ENCODE measurements around the gene CLEC2B. TPM values are rescaled to one million over a fixed set of nuclear protein-coding genes. Genes with fewer than 3 reads are reported as not detected.

The CLEC2B gene
- total and polyA plus RNA-seq, 8 donors, result 16.3 to 34.7 (median 23.8) TPM

DNA sequence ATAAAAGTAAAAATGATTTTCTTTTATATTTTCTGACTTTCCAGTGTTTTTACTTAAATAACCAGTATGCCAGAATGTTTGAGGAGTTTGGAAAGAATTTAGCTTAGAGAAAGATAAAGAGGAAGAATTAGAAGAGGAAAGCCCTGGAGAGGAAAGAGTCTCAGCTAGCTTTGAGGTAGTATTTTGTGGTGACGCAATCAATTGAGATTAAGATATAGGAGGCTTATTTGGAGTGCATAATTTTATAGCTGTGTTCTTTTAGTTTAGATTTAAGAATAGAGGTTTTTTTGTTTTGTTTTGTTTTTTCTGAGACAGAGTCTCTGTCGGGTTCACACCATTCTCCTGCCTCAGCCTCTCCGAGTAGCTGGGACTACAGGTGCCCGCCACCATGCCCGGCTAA is 18.1 kb downstream of the CLEC2B start:
- no peak overlapping the region for H3K4me3 ChIP-seq
- TF ChIP-seq, protein P1, sequence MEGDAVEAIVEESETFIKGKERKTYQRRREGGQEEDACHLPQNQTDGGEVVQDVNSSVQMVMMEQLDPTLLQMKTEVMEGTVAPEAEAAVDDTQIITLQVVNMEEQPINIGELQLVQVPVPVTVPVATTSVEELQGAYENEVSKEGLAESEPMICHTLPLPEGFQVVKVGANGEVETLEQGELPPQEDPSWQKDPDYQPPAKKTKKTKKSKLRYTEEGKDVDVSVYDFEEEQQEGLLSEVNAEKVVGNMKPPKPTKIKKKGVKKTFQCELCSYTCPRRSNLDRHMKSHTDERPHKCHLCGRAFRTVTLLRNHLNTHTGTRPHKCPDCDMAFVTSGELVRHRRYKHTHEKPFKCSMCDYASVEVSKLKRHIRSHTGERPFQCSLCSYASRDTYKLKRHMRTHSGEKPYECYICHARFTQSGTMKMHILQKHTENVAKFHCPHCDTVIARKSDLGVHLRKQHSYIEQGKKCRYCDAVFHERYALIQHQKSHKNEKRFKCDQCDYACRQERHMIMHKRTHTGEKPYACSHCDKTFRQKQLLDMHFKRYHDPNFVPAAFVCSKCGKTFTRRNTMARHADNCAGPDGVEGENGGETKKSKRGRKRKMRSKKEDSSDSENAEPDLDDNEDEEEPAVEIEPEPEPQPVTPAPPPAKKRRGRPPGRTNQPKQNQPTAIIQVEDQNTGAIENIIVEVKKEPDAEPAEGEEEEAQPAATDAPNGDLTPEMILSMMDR (IDR thresholded peaks at IDR 0.05), result no peak
- peaks cover 0 to 34% of the 10 kb centered on the region in 2 donors for H3K36me3 ChIP-seq
- no peaks in the 10 kb centered on the region for H3K4me1 ChIP-seq
- intact Hi-C loops (cut with DNase I), result no loop called here
- H3K27ac ChIP-seq, result no peak overlapping the region
- ATAC-seq, result no peak
- peaks cover 0 to 17% of the 10 kb centered on the region in 2 donors for H3K9me3 ChIP-seq
- no peak for DNase-seq
- H3K27me3 ChIP-seq, result no peaks in the 10 kb centered on the region

DNA sequence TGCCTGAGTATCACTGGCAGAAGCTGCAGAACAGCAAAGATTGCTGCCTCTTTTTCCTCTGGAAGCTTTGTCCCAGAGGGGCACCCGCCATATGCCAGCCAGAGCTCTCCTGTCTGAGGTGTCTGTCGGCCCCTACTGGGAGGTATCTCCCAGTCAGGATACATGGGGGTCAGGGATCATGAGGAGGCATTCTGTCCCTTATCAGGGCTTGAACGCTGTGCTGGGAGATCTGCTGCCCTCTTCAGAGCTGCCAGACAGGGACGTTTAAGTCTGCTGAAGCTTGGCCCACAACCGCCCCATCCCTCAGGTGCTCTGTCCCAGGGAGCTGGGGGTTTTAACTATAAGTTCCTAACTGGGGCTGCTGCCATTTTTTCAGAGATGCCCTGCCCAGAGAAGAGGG is 20.3 kb downstream of the CLEC2B start:
- Histone ChIP-seq H3K4me1 (no peaks in the 10 kb centered on the region), H3K27ac (no peak overlapping the region), H3K27me3 (no peaks in the 10 kb centered on the region), H3K4me3 (no peak overlapping the region), H3K36me3 (peaks cover 0 to 25% of the 10 kb centered on the region in 2 donors), H3K9me3 (peaks cover 0 to 17% of the 10 kb centered on the region in 2 donors)
- no peak for ATAC-seq
- DNase-seq, result peak in 1 of 4 donors; percentile 32
- intact Hi-C loops (cut with DNase I), result no loop called here
- TF ChIP-seq, protein P1 (IDR thresholded peaks at IDR 0.05), result no peak

DNA sequence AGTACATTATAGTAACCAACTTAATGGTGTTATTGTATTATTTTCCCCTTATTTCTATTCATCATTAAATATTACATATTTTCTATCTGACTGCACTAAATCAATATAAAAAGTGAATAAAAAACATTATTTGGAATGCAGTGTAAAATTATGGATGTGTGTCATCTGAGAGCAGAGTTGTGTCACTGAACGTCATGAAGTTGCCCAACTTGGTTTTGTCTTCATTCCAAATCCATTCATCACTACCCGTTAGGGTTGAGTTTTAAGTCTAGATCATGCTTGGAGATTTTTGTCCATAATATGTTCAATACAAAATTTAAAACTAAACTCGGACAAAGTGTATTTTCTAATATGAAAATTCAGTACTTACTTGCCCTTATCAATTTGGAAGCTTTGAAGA is 25.7 kb downstream of the CLEC2B start:
- H3K4me3 ChIP-seq, result no peak overlapping the region
- H3K36me3 ChIP-seq, result no peaks in the 10 kb centered on the region
- H3K27ac ChIP-seq, result no peak overlapping the region
- no peak for ATAC-seq
- H3K9me3 ChIP-seq, result peaks cover 0 to 12% of the 10 kb centered on the region in 2 donors
- no peaks in the 10 kb centered on the region for H3K27me3 ChIP-seq
- intact Hi-C loops (cut with DNase I), result no loop called here
- DNase-seq, result no peak
- TF ChIP-seq, protein P1 (IDR thresholded peaks at IDR 0.05), result no peak
- H3K4me1 ChIP-seq, result no peaks in the 10 kb centered on the region

DNA sequence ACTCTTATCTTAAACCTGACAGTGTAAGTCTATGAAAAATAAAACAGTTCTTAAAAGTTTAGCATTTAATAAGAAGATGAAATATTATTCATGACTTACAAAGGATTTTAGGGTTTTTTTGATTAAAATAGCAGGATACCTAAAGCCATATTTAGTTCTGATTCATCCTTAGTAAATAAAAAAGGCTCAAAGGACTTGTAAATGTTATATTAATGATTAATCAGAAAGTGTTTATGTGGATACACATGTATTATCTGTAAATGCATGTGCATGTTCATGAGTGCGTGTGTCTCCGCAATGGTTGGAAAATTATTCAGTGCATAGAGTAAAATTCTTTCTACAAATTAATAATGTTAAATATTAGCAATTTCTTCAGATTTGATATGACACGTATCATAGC is 37.4 kb downstream of the CLEC2B start:
- TF ChIP-seq, protein P1 (IDR thresholded peaks at IDR 0.05), result no peak
- intact Hi-C loops (cut with DNase I), result no loop called here
- no peak for ATAC-seq

DNA sequence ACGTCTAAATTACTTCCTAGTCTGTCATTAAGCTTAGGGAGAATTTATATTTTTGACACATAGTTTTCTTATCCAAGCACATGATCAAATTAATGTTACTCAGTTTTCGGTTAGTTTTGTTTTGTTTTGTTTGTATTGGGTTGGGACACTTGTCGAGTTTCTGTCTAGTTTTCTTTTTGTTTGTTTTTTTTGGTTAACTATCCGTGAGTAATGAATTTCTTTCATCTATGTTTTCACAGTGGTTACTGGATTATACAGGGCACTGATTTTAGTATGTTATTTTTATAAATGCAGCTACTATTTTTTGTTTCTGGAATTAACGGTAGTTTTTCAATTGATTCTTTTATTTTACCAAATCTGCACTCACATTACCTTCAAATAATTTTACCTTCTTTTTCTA is 39.2 kb downstream of the CLEC2B start:
- ATAC-seq (no peak), DNase-seq (no peak)
- Histone ChIP-seq H3K4me1 (no peaks in the 10 kb centered on the region), H3K4me3 (no peak overlapping the region), H3K27me3 (no peaks in the 10 kb centered on the region), H3K9me3 (no peaks in the 10 kb centered on the region), H3K36me3 (no peaks in the 10 kb centered on the region), H3K27ac (no peak overlapping the region)
- TF ChIP-seq, protein P1 (IDR thresholded peaks at IDR 0.05), result no peak
- intact Hi-C loops (cut with DNase I), result no loop called here

More for the DNA sequence above, 37.4 kb downstream of the CLEC2B start:
- Histone ChIP-seq H3K4me1 (no peaks in the 10 kb centered on the region), H3K36me3 (no peaks in the 10 kb centered on the region), H3K27me3 (no peaks in the 10 kb centered on the region), H3K27ac (no peak overlapping the region), H3K4me3 (no peak overlapping the region), H3K9me3 (no peaks in the 10 kb centered on the region)
- no peak for DNase-seq

All from left lung (tissue), 10 donors.